Activated CD4-positive, CD25-positive, alpha-beta regulatory T cell treated with anti-CD3 and anti-CD28 coated beads, Interleukin-2, amount 50 U/mL, for 24 hours (primary cell): ENCODE data around the gene CCDC40.

Experiments used
- ATAC-seq, 2 donors: fragments of 150-1000 bp; cut with Tn5 transposase; one replicate each; pipeline ENCODE4 v1.10.0; 2021; ENCODE audit warnings: mild to moderate bottlenecking in 1 of 2, moderate library complexity in 1 of 2

CCDC40 gene

DNA sequence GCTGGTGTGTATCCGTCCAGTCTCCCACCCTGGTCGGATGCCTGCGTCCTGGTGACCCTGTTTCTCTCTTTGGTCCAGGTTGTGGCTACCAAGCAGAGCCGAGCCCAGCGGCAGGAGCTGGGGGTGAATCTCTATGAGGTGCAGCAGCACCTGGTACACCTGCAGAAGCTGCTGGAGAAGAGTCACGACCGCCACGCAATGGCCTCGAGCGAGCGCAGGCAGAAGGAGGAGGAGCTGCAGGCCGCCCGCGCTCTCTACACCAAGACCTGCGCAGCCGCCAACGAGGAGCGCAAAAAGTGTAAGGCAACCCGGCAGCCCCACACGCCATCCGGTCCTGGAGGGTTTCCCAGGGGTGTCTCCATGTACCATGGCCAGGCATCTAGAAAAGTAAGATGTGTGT lies 13.5 kb downstream of the CCDC40 start:
- ATAC-seq = no peak

DNA sequence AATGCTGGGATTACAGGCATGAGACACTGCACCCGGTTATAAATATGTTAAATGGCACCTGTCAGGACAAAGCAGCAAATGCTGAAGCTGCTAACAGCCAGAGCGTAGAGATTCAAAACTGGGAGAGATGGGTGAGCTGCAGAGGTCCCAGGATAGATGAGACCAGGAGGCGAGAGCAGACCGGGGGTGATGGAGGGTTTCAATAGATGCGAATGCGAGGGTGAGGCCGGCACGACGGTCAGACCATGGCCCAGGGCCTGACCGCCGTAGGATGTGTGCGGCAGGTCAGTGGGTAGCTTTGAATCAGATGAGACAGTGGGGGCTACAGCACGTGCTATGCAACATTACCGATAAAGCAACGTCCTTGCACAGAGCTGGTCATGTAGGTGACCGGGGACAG lies 14.3 kb downstream of the CCDC40 start:
- no peak for ATAC-seq

DNA sequence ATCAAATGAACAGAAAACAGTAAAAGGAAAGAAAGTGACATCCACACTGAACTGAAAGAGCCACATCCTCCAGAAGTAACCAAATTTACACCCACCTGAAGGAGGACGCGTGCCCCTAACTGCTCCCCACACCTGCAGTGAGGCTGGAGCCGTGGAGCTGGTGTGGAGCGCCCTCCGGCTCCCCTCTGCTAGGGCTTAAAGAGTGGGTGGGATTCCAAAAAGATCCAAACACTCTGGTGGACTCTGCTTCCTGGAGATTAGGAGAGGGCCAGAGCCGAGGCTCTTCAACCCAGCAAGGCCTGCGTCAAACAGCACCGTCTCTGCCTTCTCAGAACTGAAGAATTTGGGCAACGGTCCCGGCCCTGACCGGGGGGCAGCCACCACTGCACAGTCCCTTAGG lies 15.2 kb downstream of the CCDC40 start:
- no peak for ATAC-seq

GRCh38 chr17:80053102-80053501 lies 16.7 kb downstream of the CCDC40 start:
- ATAC-seq = no peak

DNA sequence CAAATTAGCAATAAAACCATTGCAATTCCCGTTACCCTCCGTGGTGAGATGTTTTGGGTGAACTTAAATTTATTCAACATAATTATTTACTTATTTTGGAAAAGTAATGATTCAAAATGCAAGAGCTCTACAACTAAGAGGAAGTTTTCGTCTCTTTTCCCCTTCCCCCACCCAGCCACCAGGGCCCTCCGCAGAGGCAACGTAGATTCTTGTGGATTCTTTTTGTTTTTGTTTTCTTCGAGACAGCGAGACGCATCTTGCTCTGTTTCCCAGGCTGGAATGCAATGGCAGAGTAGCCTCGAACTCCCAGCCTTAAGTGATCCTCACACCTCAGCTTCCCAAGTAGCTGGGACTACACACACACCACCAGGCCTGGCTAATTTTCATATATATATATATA lies 19.2 kb downstream of the CCDC40 start:
- ATAC-seq = no peak

- no peak for ATAC-seq
Measured at GRCh38 chr17:80058311-80058955, 22.0 kb downstream of the CCDC40 start.

GRCh38 chr17:80060644-80061043 lies 24.2 kb downstream of the CCDC40 start:
- no peak for ATAC-seq

GRCh38 chr17:80061421-80061820 lies 25.0 kb downstream of the CCDC40 start:
- no peak for ATAC-seq

GRCh38 chr17:80063830-80064585 lies 27.6 kb downstream of the CCDC40 start:
- ATAC-seq = no peak

DNA sequence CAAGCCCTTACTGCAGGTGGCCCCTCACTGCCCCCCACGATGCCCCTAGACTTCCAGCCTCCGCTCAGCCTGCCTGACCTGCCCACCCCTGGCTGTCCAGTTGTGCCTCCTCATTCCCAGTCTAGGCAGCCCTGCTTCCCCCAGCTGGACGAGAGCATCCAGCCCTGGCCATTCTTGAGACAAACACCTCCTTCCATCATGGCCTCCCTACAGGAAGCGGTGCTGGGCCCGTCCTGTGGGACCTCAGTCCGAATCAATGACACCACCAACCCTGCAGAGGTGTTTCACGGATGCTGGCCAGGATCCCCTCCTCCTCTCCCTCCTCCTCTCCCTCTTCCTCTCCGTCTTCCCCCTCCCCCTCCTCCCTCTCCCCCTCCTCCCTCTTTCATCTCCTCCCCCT lies 28.3 kb downstream of the CCDC40 start:
- ATAC-seq = no peak

GRCh38 chr17:80065478-80066170 lies 29.2 kb downstream of the CCDC40 start:
- no peak for ATAC-seq

GRCh38 chr17:80067393-80067986 lies 31.0 kb downstream of the CCDC40 start:
- no peak for ATAC-seq

DNA sequence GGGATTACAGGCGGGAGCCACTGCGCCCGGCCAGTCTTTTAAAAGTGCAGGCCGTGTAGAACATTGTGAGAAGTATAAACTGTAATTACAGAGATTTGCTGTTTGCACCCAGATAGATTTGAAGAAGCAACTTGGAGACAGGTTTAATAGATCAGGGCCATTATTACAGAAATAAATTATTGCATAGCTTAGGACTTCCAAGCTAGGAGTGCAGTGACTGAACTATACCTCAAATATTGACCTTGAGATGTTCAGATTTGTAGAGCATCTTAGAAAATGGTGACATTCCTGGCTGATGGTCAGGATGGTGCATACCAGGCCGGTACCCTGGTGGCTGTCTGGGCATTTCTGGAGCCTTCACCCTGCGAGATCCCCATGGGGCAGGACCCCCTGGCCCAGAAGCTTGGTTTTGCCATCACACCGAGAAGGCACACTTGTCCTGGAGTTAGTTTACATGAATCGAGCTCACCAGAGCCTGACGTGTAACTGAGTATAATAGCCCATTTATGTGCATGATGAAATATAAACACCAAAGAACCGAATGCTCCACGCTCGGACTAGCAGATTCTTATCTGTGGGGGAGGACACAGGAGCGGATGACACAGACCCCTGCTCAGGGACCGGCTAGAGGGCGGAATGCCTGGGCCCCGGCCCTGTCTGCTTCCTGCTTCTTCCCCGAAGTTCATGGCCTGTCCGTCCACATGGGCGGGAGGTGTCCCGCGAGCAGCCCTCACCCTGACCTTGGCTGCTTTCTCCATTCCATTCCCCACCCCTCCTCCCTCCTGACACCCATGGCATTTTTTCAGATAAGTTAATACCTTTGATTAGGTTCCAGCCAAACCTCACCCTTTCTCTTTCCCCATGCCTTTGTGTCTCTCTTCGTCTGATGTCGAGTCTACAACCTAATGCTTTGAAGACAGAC lies 32.1 kb downstream of the CCDC40 start:
- ATAC-seq = no peak

- no peak for ATAC-seq
Measured at GRCh38 chr17:80070375-80071115, 34.1 kb downstream of the CCDC40 start.

- ATAC-seq = no peak
Measured at GRCh38 chr17:80071116-80071841, 34.8 kb downstream of the CCDC40 start.

DNA sequence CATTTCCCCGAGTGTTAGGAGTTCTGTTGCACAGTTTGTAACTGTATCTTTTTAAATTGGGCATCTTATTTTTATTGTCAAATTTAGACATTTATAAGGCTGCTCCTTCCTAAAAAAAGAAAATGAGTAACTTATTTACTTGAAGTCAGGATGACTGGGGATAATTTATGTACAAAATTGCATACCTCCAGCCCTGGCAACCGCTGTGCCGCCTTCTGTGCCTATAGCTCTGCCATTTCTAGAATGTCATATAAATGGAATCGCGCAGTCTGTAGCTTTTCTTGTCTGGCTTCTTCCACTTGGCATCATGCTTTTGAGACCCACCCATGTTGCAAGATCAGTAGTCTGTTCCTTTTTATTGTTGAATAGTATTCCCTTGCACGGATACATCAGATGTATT lies 36.0 kb downstream of the CCDC40 start:
- ATAC-seq = no peak

GRCh38 chr17:80080081-80080480 lies 43.6 kb downstream of the CCDC40 start:
- no peak for ATAC-seq

- ATAC-seq = no peak
Measured at GRCh38 chr17:80081596-80081995, 45.2 kb downstream of the CCDC40 start.

DNA sequence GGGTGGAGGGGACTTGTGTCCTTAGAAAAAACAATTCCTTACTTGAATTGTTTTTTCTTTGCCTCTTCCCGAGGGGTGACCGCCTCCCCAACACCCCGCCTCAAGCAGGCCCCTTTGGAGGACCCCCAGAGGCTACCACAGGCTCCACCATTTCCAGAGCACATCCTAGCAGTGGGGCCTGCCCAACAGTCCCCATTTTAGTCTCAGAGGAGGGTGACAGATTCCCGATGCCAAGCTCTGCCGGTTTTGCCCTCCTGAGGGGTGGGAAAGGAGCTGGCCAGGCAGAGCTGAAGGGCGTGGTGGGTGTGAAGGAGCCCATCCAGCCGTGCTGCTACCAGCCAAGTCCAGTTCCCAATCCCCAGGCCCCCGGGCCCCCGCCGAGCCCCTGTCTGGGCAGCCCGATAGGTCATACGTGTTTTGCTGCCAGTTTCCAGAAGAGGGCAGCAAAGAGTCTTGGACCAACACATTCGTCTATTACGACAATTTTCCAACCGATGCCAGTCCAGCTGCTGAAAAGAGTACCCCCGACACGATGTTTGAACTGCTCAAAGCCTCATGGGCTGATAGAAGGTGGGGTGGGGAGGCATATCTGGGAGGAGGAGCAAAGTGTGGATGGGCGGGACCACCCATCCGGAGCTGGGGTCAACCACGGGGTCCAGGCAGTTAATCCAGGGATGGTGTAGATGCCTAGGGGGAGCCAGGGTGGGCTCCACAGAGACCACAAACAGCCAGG lies 46.1 kb downstream of the CCDC40 start:
- peak; percentile 46 to 53 for ATAC-seq

DNA sequence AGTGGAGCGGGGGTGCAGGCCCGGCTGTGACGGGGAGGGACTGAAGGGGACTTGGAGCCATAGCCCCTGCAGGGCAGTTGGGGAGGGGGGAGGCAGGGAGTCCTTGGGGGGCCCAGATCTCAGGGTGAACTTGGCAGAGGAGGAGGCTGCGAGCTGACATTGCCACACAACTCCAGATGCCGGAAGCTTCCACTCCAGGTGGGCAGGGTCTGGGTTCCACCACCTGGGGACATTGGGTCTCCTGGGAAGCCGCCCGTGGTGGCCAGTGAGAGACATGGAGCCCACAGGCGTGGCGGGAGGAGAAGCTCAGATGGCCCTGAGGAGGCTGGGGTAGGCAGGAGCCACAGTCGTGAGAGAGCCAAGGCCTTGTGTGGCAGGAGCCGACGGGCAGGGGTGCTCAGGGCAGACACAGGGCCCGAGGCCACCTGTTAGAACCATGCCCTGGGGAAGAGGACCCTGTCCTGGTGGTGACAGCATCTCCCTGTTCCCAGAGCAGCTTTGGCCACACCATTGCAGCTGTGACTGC lies 46.8 kb downstream of the CCDC40 start:
- ATAC-seq = no peak
